GM13977 (cell line): Measurements from ENCODE around the gene ZNF718.
"Not testable (repeated sequence)": the region's sequence is repeated elsewhere in the genome, so short reads cannot be mapped to it uniquely, and the experiment has no call there.

Experiments used
- DNase-seq: peaks from one replicate; pipeline ENCODE4 v3.0.0; 2012; ENCODE audit warnings: low spot score
- CTCF ChIP-seq: IDR thresholded peaks from 2 replicates; pipeline ENCODE4 v1.5.1; 2012; ENCODE audit warnings: mild to moderate bottlenecking, control low read depth; ENCODE audit not compliant: insufficient read depth; ENCODE audit errors: extremely low read depth, missing control alignments
- in situ Hi-C: fragments of 300-500 bp; cut with MboI; formaldehyde crosslinking; loops from one replicate; pipeline ENCODE4 v1.12.0; 2022; ENCODE audit warnings: low sequenced_read_pairs, low pct_unique_long_range_greater_than_20kb, mixed read lengths, inconsistent platforms; ENCODE audit not compliant: unreplicated experiment

The ZNF718 gene

GRCh38 chr4:146621-147020, 22.3 kb downstream of the ZNF718 start:
- TF ChIP-seq CTCF = no peak
- in situ Hi-C loops = no loop called here
- no peak for DNase-seq

- no peak for DNase-seq
- no peak for TF ChIP-seq CTCF
- in situ Hi-C loops = no loop called here
Measured at GRCh38 chr4:147233-147632, 22.9 kb downstream of the ZNF718 start.

- in situ Hi-C loops = no loop called here
- no peak for DNase-seq
- TF ChIP-seq CTCF = no peak
Measured at GRCh38 chr4:161496-162284, 37.4 kb downstream of the ZNF718 start.

- DNase-seq, in situ Hi-C loops: not testable (repeated sequence)
Measured at GRCh38 chr4:169640-170039, 45.3 kb downstream of the ZNF718 start.

- in situ Hi-C loops, DNase-seq: not testable (repeated sequence)
Measured at GRCh38 chr4:171318-171717, 47.0 kb downstream of the ZNF718 start.

- TF ChIP-seq CTCF = no peak
- in situ Hi-C loops = no loop called here
- no peak for DNase-seq
Measured at GRCh38 chr4:173666-174314, 49.5 kb downstream of the ZNF718 start.

GRCh38 chr4:175986-176385, 51.7 kb downstream of the ZNF718 start:
- TF ChIP-seq CTCF = no peak
- in situ Hi-C loops = no loop called here
- no peak for DNase-seq
